CD14-positive monocyte (primary cell): Measurements from ENCODE around the gene QKI. TPM values are rescaled to one million over a fixed set of nuclear protein-coding genes. Genes with fewer than 3 reads are reported as not detected.

Source experiments
- DNase-seq, 3 donors: peaks; one replicate each; pipeline ENCODE4 v3.0.0-alpha.2; 2011 to 2022
- H2AFZ ChIP-seq: 2 replicates; pipeline ENCODE4 v1.6.0; 2012; ENCODE audit warnings: mild to moderate bottlenecking, low read depth, low read length, inconsistent platforms; ENCODE audit not compliant: insufficient read depth, poor library complexity, severe bottlenecking
- H3K27ac ChIP-seq, 2 donors: 1 replicate in 1 of 2; 2 replicates in 1 of 2; pipeline ENCODE4 v1.5.1; 2012 to 2013; ENCODE audit warnings: low read length in 2 of 2, control low read depth in 1 of 2, inconsistent platforms in 1 of 2, low read depth in 1 of 2, mild to moderate bottlenecking in 1 of 2
- H3K27me3 ChIP-seq, 2 donors: one replicate each; pipeline versions ENCODE4 v1.6.0 to v1.6.1; 2011 to 2013; ENCODE audit warnings: low read length in 2 of 2; ENCODE audit not compliant: control insufficient read depth in 2 of 2, insufficient read depth in 2 of 2
- H3K36me3 ChIP-seq, 2 donors: replicated peaks in 1 of 2; 1 replicate in 1 of 2; 2 replicates in 1 of 2; pipeline versions ENCODE4 v1.5.1 to v1.6.1; 2012 to 2013; ENCODE audit warnings: low read length in 2 of 2, control low read depth in 1 of 2, inconsistent platforms in 1 of 2, mild to moderate bottlenecking in 1 of 2; ENCODE audit not compliant: insufficient read depth in 2 of 2, control insufficient read depth in 1 of 2
- H3K4me1 ChIP-seq, 2 donors: 1 replicate in 1 of 2; 2 replicates in 1 of 2; pipeline versions ENCODE4 v1.5.1 to v1.6.1; 2012 to 2013; ENCODE audit warnings: low read length in 2 of 2, control low read depth in 1 of 2, inconsistent platforms in 1 of 2, mild to moderate bottlenecking in 1 of 2, moderate library complexity in 1 of 2; ENCODE audit not compliant: insufficient read depth in 2 of 2, control insufficient read depth in 1 of 2
- H3K4me2 ChIP-seq: replicated peaks from 2 replicates; pipeline ENCODE3; 2012; ENCODE audit warnings: low read length, moderate library complexity, mild to moderate bottlenecking; ENCODE audit not compliant: poor library complexity, severe bottlenecking; ENCODE audit errors: extremely low read depth
- H3K4me3 ChIP-seq, 3 experiments: fragments of 200-600 bp in 1 of 3; sonication (generic) in 1 of 3; replicated peaks in 1 of 3; 1 replicate in 2 of 3; 2 replicates in 1 of 3; pipeline ENCODE4 v1.5.1; 2011 to 2013; ENCODE audit warnings: low read length in 3 of 3, mild to moderate bottlenecking in 3 of 3, control low read depth in 2 of 3, low read depth in 2 of 3, inconsistent platforms in 1 of 3, moderate library complexity in 1 of 3
- H3K79me2 ChIP-seq: 2 replicates; pipeline ENCODE4 v1.6.0; 2012; ENCODE audit warnings: mild to moderate bottlenecking, control low read depth, inconsistent platforms, low read length, moderate library complexity; ENCODE audit not compliant: insufficient read depth
- H3K9ac ChIP-seq: 2 replicates; pipeline ENCODE4 v1.6.0; 2017; ENCODE audit warnings: low read length, mild to moderate bottlenecking; ENCODE audit not compliant: insufficient read depth, poor library complexity, severe bottlenecking
- H3K9me3 ChIP-seq, 2 donors: replicated peaks in 1 of 2; 1 replicate in 1 of 2; 2 replicates in 1 of 2; pipeline versions ENCODE4 v1.5.1 to v1.6.1; 2012 to 2013; ENCODE audit warnings: low read length in 2 of 2, control low read depth in 1 of 2; ENCODE audit not compliant: control insufficient read depth in 1 of 2, insufficient read depth in 1 of 2
- H4K20me1 ChIP-seq: 2 replicates; pipeline ENCODE4 v1.6.0; 2012; ENCODE audit warnings: mild to moderate bottlenecking, low read length, control low read depth, moderate library complexity; ENCODE audit not compliant: insufficient read depth
- H3K27ac Mint-ChIP-seq, 7 donors: one replicate each; pipeline ENCODE4 v1.8.0; 2020; ENCODE audit warnings: mild to moderate bottlenecking in 7 of 7, mixed read lengths in 7 of 7, moderate library complexity in 6 of 7, inconsistent platforms in 2 of 7
- H3K27me3 Mint-ChIP-seq, 3 donors: one replicate each; pipeline ENCODE4 v1.8.0; 2021 to 2022; ENCODE audit warnings: low read depth in 3 of 3, mild to moderate bottlenecking in 3 of 3, mixed read lengths in 3 of 3, moderate library complexity in 3 of 3, inconsistent platforms in 1 of 3
- H3K36me3 Mint-ChIP-seq, 2 donors: one replicate each; pipeline ENCODE4 v1.8.0; 2020; ENCODE audit warnings: mixed read lengths in 2 of 2, inconsistent platforms in 1 of 2, mild to moderate bottlenecking in 1 of 2
- H3K4me1 Mint-ChIP-seq: one replicate; pipeline ENCODE4 v1.8.0; 2020; ENCODE audit warnings: mild to moderate bottlenecking, mixed read lengths
- H3K4me3 Mint-ChIP-seq, 2 donors: one replicate each; pipeline ENCODE4 v1.8.0; 2020; ENCODE audit warnings: mild to moderate bottlenecking in 2 of 2, mixed read lengths in 2 of 2, moderate library complexity in 1 of 2
- H3K9me3 Mint-ChIP-seq, 7 donors: one replicate each; pipeline ENCODE4 v1.8.0; 2020 to 2022; ENCODE audit warnings: mixed read lengths in 7 of 7, mild to moderate bottlenecking in 6 of 7, moderate library complexity in 6 of 7, inconsistent platforms in 2 of 7
- WGBS: methylation state at CpG from one replicate; pipeline ENCODE4 v1.1.5; 2013; ENCODE audit warnings: missing lambda C conversion rate; ENCODE audit not compliant: insufficient coverage; 5-methylcytosine and 5-hydroxymethylcytosine counted together
- intact Hi-C, 2 donors: fragments of 100-400 bp; cut with micrococcal nuclease; formaldehyde crosslinking; loops; one replicate each; pipeline versions ENCODE4 v1.15.0 to v1.15.1; 2023
- polyA plus RNA-seq, 3 donors: library from polyadenylated mRNA; depleted of rRNA in 1 of 3; unstranded in 2 of 3; stranded (reverse) in 1 of 3; fragments of 300-500 nt in 2 of 3; fragments of >200 nt in 1 of 3; fragmentation: Illumina TruSeq in 2 of 3; gene quantifications; 1 replicate in 2 of 3; 2 replicates in 1 of 3; pipeline ENCODE4 v1.2.3, GENCODE V29; 2012 to 2021
- TF ChIP-seq, protein P1 (sequence below): fragments of 200-600 bp; IDR thresholded peaks from one replicate; pipeline ENCODE4 v1.8.0; 2022; ENCODE audit warnings: antibody characterized with exemption, mild to moderate bottlenecking

QKI gene
- polyA plus RNA-seq, 3 donors, result 24.3 to 154 (median 71.8) TPM

DNA sequence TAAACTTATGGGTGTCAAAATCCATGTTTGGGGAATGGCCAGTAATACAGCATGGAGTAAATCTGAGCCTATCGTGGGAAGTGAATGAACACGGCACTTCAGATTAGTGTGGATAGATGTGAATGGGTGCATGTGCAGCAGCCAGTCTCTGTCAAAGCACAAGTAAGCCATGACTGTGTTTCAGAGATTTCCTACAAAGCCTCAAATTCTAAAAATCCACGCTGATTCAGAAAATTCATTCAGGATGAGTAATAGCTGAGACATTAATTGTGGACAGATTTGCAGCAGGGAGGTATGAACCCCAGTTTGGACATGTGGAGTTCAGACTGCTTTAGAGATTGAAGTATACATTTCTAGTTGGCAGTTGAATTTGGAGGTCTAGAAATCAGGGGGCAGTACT, 115.1 kb downstream of the QKI start:
- no peaks in the 10 kb centered on the region for H3K9me3 ChIP-seq
- 100% methylated on average over 2 of the region's 3 CpGs for WGBS
- Mint-ChIP-seq H3K9me3 (no peaks in the 10 kb centered on the region), H3K4me1 (peaks cover 50% of the 10 kb centered on the region), H3K27me3 (no peaks in the 10 kb centered on the region), H3K4me3 (no peak overlapping the region), H3K36me3 (peaks cover 6 to 12% of the 10 kb centered on the region in 2 donors), H3K27ac (no peak overlapping the region)
- H3K4me2 ChIP-seq, result no peak overlapping the region
- no peak for DNase-seq
- no peak overlapping the region for H2AFZ ChIP-seq
- H3K9ac ChIP-seq, result no peak overlapping the region
- H3K27ac ChIP-seq, result no peak overlapping the region
- H3K4me3 ChIP-seq, result no peak overlapping the region
- peaks cover 100% of the 10 kb centered on the region for H3K79me2 ChIP-seq
- H4K20me1 ChIP-seq, result peaks cover 100% of the 10 kb centered on the region
- intact Hi-C loops, result no loop called here
- H3K4me1 ChIP-seq, result peaks cover 13 to 15% of the 10 kb centered on the region in 2 donors
- H3K36me3 ChIP-seq, result peaks cover 2 to 3% of the 10 kb centered on the region in 2 donors
- TF ChIP-seq, protein P1, sequence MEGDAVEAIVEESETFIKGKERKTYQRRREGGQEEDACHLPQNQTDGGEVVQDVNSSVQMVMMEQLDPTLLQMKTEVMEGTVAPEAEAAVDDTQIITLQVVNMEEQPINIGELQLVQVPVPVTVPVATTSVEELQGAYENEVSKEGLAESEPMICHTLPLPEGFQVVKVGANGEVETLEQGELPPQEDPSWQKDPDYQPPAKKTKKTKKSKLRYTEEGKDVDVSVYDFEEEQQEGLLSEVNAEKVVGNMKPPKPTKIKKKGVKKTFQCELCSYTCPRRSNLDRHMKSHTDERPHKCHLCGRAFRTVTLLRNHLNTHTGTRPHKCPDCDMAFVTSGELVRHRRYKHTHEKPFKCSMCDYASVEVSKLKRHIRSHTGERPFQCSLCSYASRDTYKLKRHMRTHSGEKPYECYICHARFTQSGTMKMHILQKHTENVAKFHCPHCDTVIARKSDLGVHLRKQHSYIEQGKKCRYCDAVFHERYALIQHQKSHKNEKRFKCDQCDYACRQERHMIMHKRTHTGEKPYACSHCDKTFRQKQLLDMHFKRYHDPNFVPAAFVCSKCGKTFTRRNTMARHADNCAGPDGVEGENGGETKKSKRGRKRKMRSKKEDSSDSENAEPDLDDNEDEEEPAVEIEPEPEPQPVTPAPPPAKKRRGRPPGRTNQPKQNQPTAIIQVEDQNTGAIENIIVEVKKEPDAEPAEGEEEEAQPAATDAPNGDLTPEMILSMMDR, result no peak
- no peaks in the 10 kb centered on the region for H3K27me3 ChIP-seq

DNA sequence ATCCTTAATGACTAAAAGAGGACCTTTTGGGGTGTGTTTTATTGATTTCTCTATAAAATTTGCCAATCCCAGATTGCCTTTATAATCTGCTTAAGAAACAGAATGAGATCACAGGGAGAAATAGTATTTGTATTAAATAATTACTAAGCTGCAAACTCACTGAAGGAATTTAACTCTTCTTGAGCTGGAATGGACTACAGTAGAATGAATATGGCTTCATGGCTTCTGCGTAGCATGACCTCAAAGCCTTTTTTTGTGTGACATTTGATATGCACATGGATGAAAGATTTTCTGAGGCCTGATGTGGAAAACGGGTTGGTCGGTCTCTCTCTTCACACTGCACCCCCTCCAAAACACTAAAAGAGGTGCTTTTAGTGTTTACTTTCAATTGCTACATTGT, 115.9 kb downstream of the QKI start:
- peak overlapping the region in 1 of 2 donors; percentile 28 for H3K27ac ChIP-seq
- no CpG with 5 or more reads among the region's 3 CpGs for whole genome bisulfite sequencing
- intact Hi-C loops, result no loop called here
- H3K36me3 ChIP-seq, result peaks cover 0 to 8% of the 10 kb centered on the region in 2 donors
- no peaks in the 10 kb centered on the region for H3K9me3 ChIP-seq
- H3K36me3 Mint-ChIP-seq, result peaks cover 7 to 15% of the 10 kb centered on the region in 2 donors
- H3K4me3 Mint-ChIP-seq, result no peak overlapping the region
- H3K79me2 ChIP-seq, result peaks cover 100% of the 10 kb centered on the region
- H3K4me3 ChIP-seq, result no peak overlapping the region
- H3K4me2 ChIP-seq, result no peak overlapping the region
- peaks cover 100% of the 10 kb centered on the region for H4K20me1 ChIP-seq
- TF ChIP-seq, protein P1, result no peak
- no peak overlapping the region for H2AFZ ChIP-seq
- H3K9me3 Mint-ChIP-seq, result no peaks in the 10 kb centered on the region
- H3K27me3 ChIP-seq, result no peaks in the 10 kb centered on the region
- peak overlapping the region in 3 of 7 donors; percentile 0 to 31 (median 16) for H3K27ac Mint-ChIP-seq
- H3K9ac ChIP-seq, result no peak overlapping the region
- peaks cover 13 to 15% of the 10 kb centered on the region in 2 donors for H3K4me1 ChIP-seq
- DNase-seq, result no peak
- peaks cover 48% of the 10 kb centered on the region for H3K4me1 Mint-ChIP-seq
- no peaks in the 10 kb centered on the region for H3K27me3 Mint-ChIP-seq
